HepG2 (cell line): ENCODE results near the gene CNPY4. TPM values are rescaled to one million over a fixed set of nuclear protein-coding genes. Genes with fewer than 3 reads are reported as not detected.
A peak's percentile ranks its signal among the peaks of the same experiment; 100 is the strongest.

ENCODE experiments used
- ATF4 ChIP-seq, 2 experiments: fragments of 450-650 bp in 1 of 2; sonication (generic) in 1 of 2; formaldehyde crosslinking; IDR thresholded peaks; 2 replicates each; pipeline versions ENCODE4 v1.5.0 to v1.8.0; 2020 to 2022; ENCODE audit warnings: mild to moderate bottlenecking in 1 of 2, missing genetic modification reagents in 1 of 2
- CC2D1A ChIP-seq: sonication (generic); formaldehyde crosslinking; IDR thresholded peaks from 2 replicates; pipeline ENCODE4 v1.8.1; 2023; ENCODE audit warnings: mild to moderate bottlenecking, missing genetic modification reagents
- CENPBD1 ChIP-seq: sonication (generic); formaldehyde crosslinking; IDR thresholded peaks from 2 replicates; pipeline ENCODE4 v1.8.0; 2022; ENCODE audit warnings: missing genetic modification reagents, low read depth, mild to moderate bottlenecking, borderline replicate concordance
- EZH2 ChIP-seq: conservative IDR thresholded peaks from 2 replicates; pipeline ENCODE4 v1.6.1; 2012; ENCODE audit warnings: mild to moderate bottlenecking, low read depth, low read length, moderate library complexity
- HMGXB4 ChIP-seq, 2 experiments: sonication (generic) in 1 of 2; formaldehyde crosslinking in 1 of 2; IDR thresholded peaks; 2 replicates each; pipeline versions ENCODE4 v1.4.0 to v1.6.1; 2018 to 2020; ENCODE audit warnings: missing genetic modification reagents in 2 of 2, borderline replicate concordance in 1 of 2, low read depth in 1 of 2, mild to moderate bottlenecking in 1 of 2, missing biosample characterization in 1 of 2
- PPARG ChIP-seq: conservative IDR thresholded peaks from 2 replicates; pipeline ENCODE4 v1.6.1; 2016; ENCODE audit warnings: missing biosample characterization, missing genetic modification reagents
- PREB ChIP-seq: sonication (generic); formaldehyde crosslinking; IDR thresholded peaks from 2 replicates; pipeline ENCODE4 v1.4.0; 2020; ENCODE audit warnings: missing genetic modification reagents
- SIN3A ChIP-seq: IDR thresholded peaks from 2 replicates; pipeline ENCODE4 v1.6.1; 2011; ENCODE audit warnings: low read depth, mild to moderate bottlenecking, control low read depth, low read length, borderline replicate concordance
- SIX1 ChIP-seq: sonication (generic); formaldehyde crosslinking; IDR thresholded peaks from 2 replicates; pipeline ENCODE4 v1.4.0; 2020; ENCODE audit warnings: missing genetic modification reagents, borderline replicate concordance
- TBX2 ChIP-seq: sonication (generic); formaldehyde crosslinking; IDR thresholded peaks from 2 replicates; pipeline ENCODE4 v1.5.0; 2020; ENCODE audit warnings: missing genetic modification reagents, mild to moderate bottlenecking, borderline replicate concordance
- TOPORS ChIP-seq: sonication (generic); formaldehyde crosslinking; IDR thresholded peaks from 2 replicates; pipeline ENCODE4 v1.8.0; 2023; ENCODE audit warnings: mild to moderate bottlenecking, missing genetic modification reagents
- USF2 ChIP-seq, 2 experiments: sonication (generic) in 1 of 2; formaldehyde crosslinking in 1 of 2; IDR thresholded peaks; 2 replicates each; pipeline versions ENCODE4 v1.5.1 to v1.6.1; 2011 to 2020; ENCODE audit warnings: borderline replicate concordance in 1 of 2, low read depth in 1 of 2, low read length in 1 of 2, mild to moderate bottlenecking in 1 of 2, missing genetic modification reagents in 1 of 2, moderate library complexity in 1 of 2
- ZFP36L1 ChIP-seq: sonication (generic); formaldehyde crosslinking; IDR thresholded peaks from 2 replicates; pipeline ENCODE4 v1.8.0; 2022; ENCODE audit warnings: mild to moderate bottlenecking, missing genetic modification reagents, moderate library complexity
- ZFP82 ChIP-seq: sonication (generic); formaldehyde crosslinking; IDR thresholded peaks from 2 replicates; pipeline ENCODE4 v1.5.1; 2020; ENCODE audit warnings: mild to moderate bottlenecking, missing genetic modification reagents, borderline replicate concordance
- ZMAT3 ChIP-seq: sonication (generic); formaldehyde crosslinking; conservative IDR thresholded peaks from 2 replicates; pipeline ENCODE4 v1.7.0; 2021; ENCODE audit warnings: missing genetic modification reagents
- ZNF282 ChIP-seq: fragments of 450-650 bp; IDR thresholded peaks from 2 replicates; pipeline ENCODE4 v1.6.1; 2018; ENCODE audit not compliant: partially characterized antibody
- ZNF335 ChIP-seq: sonication (generic); formaldehyde crosslinking; IDR thresholded peaks from 2 replicates; pipeline ENCODE4 v1.4.0; 2020; ENCODE audit warnings: missing genetic modification reagents
- ZNF530 ChIP-seq: sonication (generic); formaldehyde crosslinking; IDR thresholded peaks from 2 replicates; pipeline ENCODE4 v1.5.0; 2020; ENCODE audit warnings: low read depth, mild to moderate bottlenecking, missing genetic modification reagents
- ZNF556 ChIP-seq: sonication (generic); formaldehyde crosslinking; IDR thresholded peaks from 2 replicates; pipeline ENCODE4 v1.4.0; 2020; ENCODE audit warnings: mild to moderate bottlenecking, missing genetic modification reagents, borderline replicate concordance
- ZNF614 ChIP-seq: IDR thresholded peaks from 2 replicates; pipeline ENCODE4 v1.6.1; 2018; ENCODE audit warnings: missing biosample characterization, missing genetic modification reagents, inconsistent platforms, borderline replicate concordance
- ZNF792 ChIP-seq: IDR thresholded peaks from 2 replicates; pipeline ENCODE4 v1.6.1; 2016
- polyA plus RNA-seq, 8 experiments: library from polyadenylated mRNA; depleted of rRNA in 3 of 8; stranded (reverse) in 7 of 8; unstranded in 1 of 8; fragments of >200 nt; fragmentation: Illumina TruSeq in 4 of 8; extraction: Trizol in 4 of 8; gene quantifications; 2 replicates each; pipeline versions ENCODE4 v1.2.1 to v1.2.3, GENCODE V29; 2011 to 2016; ENCODE audit warnings: low read depth in 4 of 8, missing spikeins in 1 of 8, mixed read lengths in 1 of 8; ENCODE audit not compliant: insufficient read depth in 1 of 8
- total RNA-seq, 5 experiments: library from RNA; depleted of rRNA; stranded (reverse); fragments of >200 nt; fragmentation: Illumina TruSeq; extraction: Trizol; gene quantifications; 2 replicates each; pipeline ENCODE4 v1.2.3, GENCODE V29; 2016; ENCODE audit warnings: low read depth in 1 of 5

Gene CNPY4
- total and polyA plus RNA-seq, 2 of the 13 experiments (the other 11 are each of a cell fraction or from before 2014, with no cell fraction given): 6.2 to 12.7 TPM

GRCh38 chr7:100158229-100159098 is 39.0 kb downstream of the CNPY4 start, which contains the start of gene TRAPPC14 (continued):
- TF ChIP-seq ZNF335: 0 out of 2 replicates have a peak, but pooled peaks have one; percentile 48
- no peak for TF ChIP-seq TOPORS (CRISPR knock-in tag)
- TF ChIP-seq ZFP82 (CRISPR knock-in tag): peak; percentile 68; the same call in 1 of the 2 replicates
- TF ChIP-seq SIX1 (CRISPR knock-in tag): no peak
- TF ChIP-seq ZNF282: no peak
- peak; percentile 61 to 68; a peak in 3 of 4 replicates for TF ChIP-seq HMGXB4 (CRISPR knock-in tag; IDR thresholded peaks at IDR 0.05; ENCODE audit: borderline replicate concordance in 1 of 2, low read depth in 1 of 2)
- TF ChIP-seq CC2D1A (CRISPR knock-in tag): 0 out of 2 replicates have a peak, but pooled peaks have one; percentile 21
- TF ChIP-seq ZNF614 (CRISPR knock-in tag): no peak; the same call in 1 of the 2 replicates
- TF ChIP-seq EZH2: no peak
- no peak for TF ChIP-seq PREB (CRISPR knock-in tag)
- no peak for TF ChIP-seq PPARG (CRISPR knock-in tag)
- TF ChIP-seq SIN3A: no peak
- TF ChIP-seq ZNF792 (CRISPR knock-in tag): 0 out of 2 replicates have a peak, but pooled peaks have one; percentile 28
- TF ChIP-seq USF2 (IDR thresholded peaks at IDR 0.05; ENCODE audit: low read depth, low read length): no peak
- no peak for TF ChIP-seq USF2 (CRISPR knock-in tag; IDR thresholded peaks at IDR 0.05; ENCODE audit: borderline replicate concordance)
- no peak for TF ChIP-seq CENPBD1 (CRISPR knock-in tag)
- no peak for TF ChIP-seq ZNF530 (CRISPR knock-in tag)
- no peak for TF ChIP-seq ATF4 (CRISPR knock-in tag; IDR thresholded peaks at IDR 0.05)
- no peak for TF ChIP-seq ZMAT3 (CRISPR knock-in tag)
- TF ChIP-seq ZFP36L1 (CRISPR knock-in tag): no peak
- no peak; the same call in 1 of the 2 replicates for TF ChIP-seq TBX2 (CRISPR knock-in tag)
- TF ChIP-seq ZNF556 (CRISPR knock-in tag): peak; percentile 87; the same call in 1 of the 2 replicates
